Activated naive CD8-positive, alpha-beta T cell treated with anti-CD3 and anti-CD28 coated beads, Interleukin-2, amount 50 U/mL, for 16 hours (primary cell): Measurements from ENCODE around the gene SLC4A1.

Experiments
- DNase-seq: peaks from one replicate; pipeline ENCODE4 v3.0.0-alpha.2; 2020; ENCODE audit warnings: low read depth, low spot score

Gene SLC4A1

DNA sequence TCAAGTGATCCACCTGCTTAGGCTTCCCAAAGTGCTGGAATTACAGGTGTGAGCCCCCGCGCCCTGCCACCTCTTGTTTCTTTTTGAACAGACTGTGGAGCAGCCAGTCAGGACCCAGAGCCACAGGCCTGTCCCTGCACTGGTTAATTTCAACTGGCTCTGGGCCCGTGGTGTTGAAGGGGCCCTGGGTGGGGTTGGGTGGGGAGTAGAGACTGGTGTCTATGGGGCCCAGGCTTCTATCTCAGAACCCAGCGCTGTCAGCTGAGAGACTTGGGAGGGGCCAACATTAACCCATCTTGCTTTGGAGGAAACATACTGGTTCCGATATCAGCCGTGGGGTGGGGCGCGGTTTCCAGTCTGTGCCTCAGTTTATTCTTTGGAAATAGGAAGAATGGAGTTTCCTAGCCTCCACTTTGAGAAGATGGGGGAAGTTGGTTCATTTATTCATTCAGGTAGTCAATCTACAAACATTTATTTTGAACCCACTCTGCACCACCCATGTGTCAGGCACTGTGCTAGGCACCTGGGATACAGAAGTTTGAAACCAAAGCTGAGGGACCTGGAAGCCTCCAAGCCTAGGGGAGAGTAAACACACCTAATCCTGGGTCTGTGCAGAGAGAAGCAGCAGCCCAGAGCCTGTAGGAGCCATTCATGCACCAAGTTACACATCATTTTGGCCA, 15.5 kb upstream of the SLC4A1 start:
- no peak for DNase-seq

- DNase-seq, result no peak
Measured at GRCh38 chr17:44282264-44282663, 14.3 kb upstream of the SLC4A1 start.

- no peak for DNase-seq
Measured at GRCh38 chr17:44281570-44281969, 13.6 kb upstream of the SLC4A1 start.

- no peak for DNase-seq
Measured at GRCh38 chr17:44280392-44280937, 12.5 kb upstream of the SLC4A1 start.

DNA sequence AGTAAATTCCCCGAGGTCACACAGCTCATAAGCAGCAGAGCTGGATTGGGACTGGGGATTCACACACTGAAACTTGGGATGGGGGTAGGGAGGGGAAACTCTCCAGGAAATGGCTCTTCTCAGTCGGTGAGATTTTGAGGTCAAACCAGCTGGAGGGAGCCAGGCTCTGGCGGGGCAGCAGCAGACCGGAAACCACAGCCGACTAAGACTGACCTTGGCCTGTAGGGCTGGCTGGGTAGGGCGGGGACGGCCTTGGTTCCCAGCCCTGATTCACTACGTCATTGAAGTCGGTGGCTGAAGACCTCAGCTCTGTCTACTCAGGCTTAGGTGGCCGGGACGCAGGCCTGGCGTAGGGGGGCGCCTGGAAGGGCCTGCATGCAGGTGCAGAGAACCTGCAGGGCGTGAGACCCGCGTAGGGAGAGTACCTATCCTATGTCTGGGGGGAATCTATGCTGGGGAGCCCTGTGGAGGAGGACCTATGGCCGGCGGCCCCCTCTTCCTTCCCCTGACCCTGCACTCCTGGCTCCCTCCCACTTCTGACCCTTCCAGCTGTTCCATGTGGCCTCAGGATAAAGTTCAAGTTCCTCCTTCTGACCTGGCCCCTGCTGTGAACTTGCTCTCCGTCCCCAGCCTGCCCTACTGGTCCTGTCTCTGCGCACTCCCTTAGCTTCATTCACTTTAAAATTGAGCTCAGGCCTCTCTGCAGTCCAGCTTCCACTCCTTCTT, 11.9 kb upstream of the SLC4A1 start:
- no peak for DNase-seq

DNA sequence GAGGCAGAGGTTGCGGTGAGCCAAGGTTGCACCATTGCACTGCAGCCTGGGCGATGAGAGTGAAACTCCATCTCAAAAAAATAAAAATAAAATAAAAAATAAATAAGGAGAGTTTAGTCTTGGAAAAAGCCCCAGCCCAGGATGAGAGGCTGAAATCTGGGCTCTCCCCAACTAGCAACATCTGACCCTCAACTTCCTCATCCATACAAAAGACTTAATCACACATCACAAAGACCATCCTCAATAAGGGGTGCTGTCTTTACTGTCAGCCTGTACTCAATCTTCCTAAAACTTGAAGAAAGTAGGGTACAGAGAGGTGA, 11.4 kb upstream of the SLC4A1 start:
- DNase-seq, result no peak

DNA sequence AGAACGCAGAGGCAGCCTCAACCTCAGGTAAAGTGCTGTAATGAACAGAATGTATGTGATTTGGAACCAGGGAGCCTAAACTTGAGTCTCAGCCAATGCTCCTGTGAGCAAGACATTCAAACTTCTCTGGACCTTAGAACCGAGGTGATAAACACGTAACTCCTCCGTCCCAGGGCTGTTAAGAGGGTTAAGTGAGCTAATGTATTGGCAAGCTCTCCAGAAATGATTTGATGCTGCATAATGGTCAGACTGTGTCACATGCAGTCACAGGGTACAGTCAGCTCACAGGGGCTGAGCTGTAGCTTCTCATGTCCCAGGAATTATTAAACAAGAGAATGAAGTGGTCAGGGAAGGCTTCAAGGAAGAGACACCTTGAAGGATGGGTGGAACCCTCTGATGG, 10.0 kb upstream of the SLC4A1 start:
- no peak for DNase-seq

DNA sequence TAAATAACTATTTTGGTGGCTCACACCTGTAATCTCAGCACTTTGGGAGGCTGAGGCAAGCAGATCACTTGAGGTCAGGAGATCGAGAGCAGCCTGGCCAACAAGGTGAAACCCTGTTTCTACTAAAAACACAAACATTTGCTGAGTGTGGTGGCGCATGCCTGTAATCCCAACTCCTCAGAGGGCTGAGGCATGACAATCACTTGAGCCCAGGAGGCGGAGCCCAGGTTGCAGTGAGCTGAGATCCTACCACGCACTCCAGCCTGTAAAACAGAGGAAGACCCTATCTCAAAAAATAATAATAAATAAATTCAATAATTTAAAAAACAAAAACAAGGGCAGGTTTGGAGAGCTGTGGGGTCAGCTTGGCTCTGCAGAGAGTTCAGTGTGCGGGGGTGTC, 5.7 kb upstream of the SLC4A1 start:
- DNase-seq, result no peak

GRCh38 chr17:44272954-44273353, 5.0 kb upstream of the SLC4A1 start:
- no peak for DNase-seq

- DNase-seq, result no peak
Measured at GRCh38 chr17:44272321-44272951, 4.5 kb upstream of the SLC4A1 start.

DNA sequence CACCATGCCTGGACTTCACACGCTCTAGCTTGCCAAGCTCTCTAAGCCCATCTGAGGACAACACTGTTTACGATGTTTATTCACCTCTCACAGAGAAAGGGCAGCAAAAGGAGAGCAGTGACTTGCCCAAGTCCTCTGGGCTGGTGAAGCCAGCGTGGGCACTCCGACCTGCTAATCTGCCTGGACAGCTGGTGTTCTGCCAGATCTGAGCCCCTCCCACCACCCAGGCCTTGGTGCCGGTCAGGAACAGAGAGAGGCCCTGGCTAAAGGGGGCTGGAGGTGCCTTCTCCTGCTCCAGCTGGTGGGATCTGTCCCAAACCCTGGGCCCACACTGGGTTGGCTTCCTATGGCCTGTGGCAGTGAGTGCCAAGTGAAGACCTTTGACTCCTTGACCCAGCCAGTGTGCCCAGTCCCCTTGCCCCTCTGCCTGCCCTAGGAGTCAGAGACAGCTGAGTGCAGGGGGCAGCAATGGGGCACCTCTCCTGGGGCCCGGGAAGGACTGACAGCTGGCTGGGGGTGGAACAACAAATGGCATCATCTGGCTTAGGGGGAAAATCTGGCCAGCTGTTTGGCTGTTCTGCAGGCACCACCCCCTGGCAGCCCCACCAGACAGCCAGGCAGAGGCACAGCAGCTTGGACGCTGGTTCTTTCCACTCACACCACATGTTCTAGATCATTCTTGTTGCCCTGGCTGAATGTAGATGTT, 1.8 kb upstream of the SLC4A1 start:
- no peak for DNase-seq

- DNase-seq, result no peak
Measured at GRCh38 chr17:44268709-44269534, 987 bp upstream of the SLC4A1 start.

GRCh38 chr17:44267165-44267455, 825 bp downstream of the SLC4A1 start:
- no peak for DNase-seq

GRCh38 chr17:44266402-44267164, 1.4 kb downstream of the SLC4A1 start:
- no peak for DNase-seq

DNA sequence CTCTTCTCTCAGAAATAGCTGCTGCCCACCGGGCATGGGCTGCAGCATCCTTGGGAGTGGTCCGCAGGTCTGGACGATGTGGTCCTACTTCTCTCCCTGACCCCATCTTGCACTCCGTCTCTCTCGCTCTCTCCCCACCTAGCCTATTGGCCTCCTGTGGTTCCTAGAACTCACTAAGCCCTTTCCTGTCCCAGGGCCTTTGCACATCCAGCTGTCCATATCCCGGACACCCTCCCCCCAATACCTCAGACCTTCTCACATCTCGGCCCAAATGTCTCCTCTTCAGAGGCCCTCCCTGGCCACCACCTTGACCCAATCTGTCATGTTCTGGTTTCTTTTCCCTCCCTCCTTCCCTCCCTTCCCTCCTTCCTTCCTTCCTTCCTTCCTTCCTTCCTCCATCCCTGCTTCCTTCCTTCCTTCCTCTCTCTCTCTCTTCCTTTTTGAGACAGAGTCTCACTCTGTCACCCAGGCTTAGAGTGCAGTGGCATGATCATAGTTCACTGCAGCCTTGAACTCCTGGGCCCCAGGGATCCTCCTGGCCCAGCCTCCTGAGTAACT, 4.5 kb downstream of the SLC4A1 start:
- DNase-seq, result no peak

GRCh38 chr17:44262654-44263225, 5.2 kb downstream of the SLC4A1 start:
- DNase-seq, result no peak

- DNase-seq, result no peak
Measured at GRCh38 chr17:44260296-44260695, 7.6 kb downstream of the SLC4A1 start.

GRCh38 chr17:44258811-44259351, 9.1 kb downstream of the SLC4A1 start:
- DNase-seq, result no peak

DNA sequence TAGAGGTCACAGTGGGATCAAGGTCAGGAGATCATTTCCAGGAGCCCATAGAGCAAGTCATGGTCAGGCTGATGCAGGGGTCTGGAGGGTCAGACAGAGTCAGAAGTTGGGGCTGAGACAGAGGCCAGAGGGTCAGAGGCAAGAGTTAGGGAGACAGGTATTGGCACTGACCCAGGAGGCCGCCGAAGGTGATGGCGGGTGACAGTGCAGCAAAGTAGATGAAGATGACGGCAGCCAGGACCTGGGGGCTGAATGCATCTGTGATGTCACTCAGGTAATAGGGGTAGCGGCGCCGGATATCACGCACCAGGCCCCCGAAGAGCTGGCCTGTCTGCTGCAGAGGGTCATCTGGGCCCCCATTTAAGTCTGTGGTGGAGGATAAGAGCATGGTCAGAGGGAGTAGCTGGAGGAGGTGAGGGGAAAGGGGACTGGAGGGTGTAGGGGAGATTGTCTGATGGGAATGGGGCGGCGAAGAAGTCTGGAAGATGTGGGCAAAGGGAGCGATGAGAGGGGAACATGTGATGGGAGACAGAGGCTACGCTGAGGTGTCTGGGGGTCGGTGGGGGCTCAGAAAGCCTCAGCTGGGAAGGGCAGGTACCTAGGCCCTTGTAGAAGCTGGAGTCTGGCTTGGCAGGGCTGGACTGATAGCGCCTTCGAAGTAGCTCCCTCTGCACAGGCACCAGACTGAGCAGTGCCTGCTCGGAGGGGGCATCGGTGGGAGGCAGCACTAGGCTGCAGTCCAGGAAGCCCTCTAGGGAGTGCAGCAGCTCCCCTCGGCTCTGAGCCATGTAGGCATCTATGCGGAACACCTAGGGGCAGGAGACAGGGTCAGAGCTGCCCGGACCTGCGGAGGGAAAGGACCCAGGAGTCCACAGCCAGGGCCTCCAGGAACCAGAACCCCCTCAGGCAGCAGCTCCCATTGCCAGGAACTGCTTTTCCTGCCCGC, 9.8 kb downstream of the SLC4A1 start:
- no peak for DNase-seq
